ENCODE data around the gene TGIF1. TPM values are rescaled to one million over a fixed set of nuclear protein-coding genes. Genes with fewer than 3 reads are reported as not detected.

The TGIF1 gene
- total and polyA plus RNA-seq, 10 donors: 25.3 to 64.5 (median 35.9) TPM

GRCh38 chr18:3463051-3463450 is 13.1 kb downstream of the TGIF1 start:
- DNase-seq: no peak
- peaks cover 0 to 26% (median 9%) of the 10 kb centered on the region in 6 donors for H3K36me3 ChIP-seq
- H3K4me1 ChIP-seq: peaks cover 0 to 37% (median 25%) of the 10 kb centered on the region in 6 donors
- no peak overlapping the region for H3K27ac ChIP-seq
- no peak overlapping the region for H3K4me3 ChIP-seq
- no peaks in the 10 kb centered on the region for H3K27me3 ChIP-seq (replicated peaks in 1 of 7)
- peaks cover 0 to 19% (median 13%) of the 10 kb centered on the region in 8 donors for H3K9me3 ChIP-seq
- WGBS, 5 donors: 60 to 78% (median 76%) methylated on average over 2 of the region's 2 CpGs
- intact Hi-C loops (cut with DNase I; ENCODE audit: low total_unique reads): no loop called here
- no peak for TF ChIP-seq POLR2A (IDR thresholded peaks at IDR 0.05)
- no peak for TF ChIP-seq POLR2AphosphoS5 (IDR thresholded peaks at IDR 0.05)
- TF ChIP-seq CTCF (IDR thresholded peaks at IDR 0.05 in 8 of 11, conservative IDR thresholded peaks at IDR 0.05 in 3 of 11): no peak

DNA sequence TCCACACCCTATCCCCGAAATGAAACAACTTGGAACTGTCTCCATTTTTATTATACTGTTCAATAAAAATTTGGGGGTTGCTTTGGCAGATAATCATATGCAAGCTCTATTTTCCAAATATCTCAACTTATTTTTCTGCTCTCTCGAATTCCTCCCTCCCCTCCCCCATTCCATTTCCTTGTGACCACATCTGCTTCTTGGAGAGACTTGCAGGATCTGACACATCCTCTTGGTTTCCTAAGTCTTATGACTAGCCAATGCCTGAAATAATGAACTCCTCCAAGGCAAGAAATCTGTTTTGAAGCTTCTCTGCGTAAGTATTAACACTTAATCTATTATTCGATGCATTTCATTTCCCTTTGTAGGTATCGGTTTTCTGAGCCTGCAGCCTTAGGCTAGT is 16.1 kb downstream of the TGIF1 start:
- 49 to 65% (median 58%) methylated on average over 5 of the region's 5 CpGs for WGBS, 5 donors
- Histone ChIP-seq H3K4me1 (peaks cover 0 to 18% (median 11%) of the 10 kb centered on the region in 6 donors), H3K27ac (no peak overlapping the region), H3K27me3 (replicated peaks in 1 of 7) (no peaks in the 10 kb centered on the region), H3K36me3 (peaks cover 0 to 10% (median 0%) of the 10 kb centered on the region in 6 donors), H3K9me3 (peaks cover 0 to 12% (median 10%) of the 10 kb centered on the region in 8 donors), H3K4me3 (no peak overlapping the region)
- intact Hi-C loops (cut with DNase I; ENCODE audit: low total_unique reads): no loop called here
- TF ChIP-seq CTCF (IDR thresholded peaks at IDR 0.05 in 8 of 11, conservative IDR thresholded peaks at IDR 0.05 in 3 of 11) (no peak), POLR2AphosphoS5 (IDR thresholded peaks at IDR 0.05) (no peak), POLR2A (IDR thresholded peaks at IDR 0.05) (no peak)
- no peak for DNase-seq

GRCh38 chr18:3466872-3467271 is 16.9 kb downstream of the TGIF1 start:
- intact Hi-C loops (cut with DNase I; ENCODE audit: low total_unique reads): no loop called here

More at GRCh38 chr18:3466872-3467271, 16.9 kb downstream of the TGIF1 start:
- peaks cover 0 to 4% (median 0%) of the 10 kb centered on the region in 6 donors for H3K36me3 ChIP-seq
- no peaks in the 10 kb centered on the region for H3K27me3 ChIP-seq (replicated peaks in 1 of 7)
- H3K4me1 ChIP-seq: peaks cover 0 to 18% (median 11%) of the 10 kb centered on the region in 6 donors
- no peak for DNase-seq
- peaks cover 0 to 4% (median 2%) of the 10 kb centered on the region in 8 donors for H3K9me3 ChIP-seq
- peak overlapping the region in 1 of 8 donors; percentile 31 for H3K27ac ChIP-seq
- 9 to 17% (median 14%) methylated on average over 2 of the region's 2 CpGs for WGBS, 5 donors
- no peak overlapping the region for H3K4me3 ChIP-seq
- TF ChIP-seq CTCF (IDR thresholded peaks at IDR 0.05 in 8 of 11, conservative IDR thresholded peaks at IDR 0.05 in 3 of 11): no peak
- TF ChIP-seq POLR2A (IDR thresholded peaks at IDR 0.05): no peak
- no peak for TF ChIP-seq POLR2AphosphoS5 (IDR thresholded peaks at IDR 0.05)

All from spleen (tissue), 11 donors.